GM23338 (cell line): Measurements from ENCODE around the gene MYO1C. TPM values are rescaled to one million over a fixed set of nuclear protein-coding genes. Genes with fewer than 3 reads are reported as not detected.

ENCODE experiments used
- ATAC-seq: fragments of 200-7000 bp; cut with Tn5 transposase; 3 replicates; pipeline ENCODE4 v1.9.1; 2020
- DNase-seq: peaks from one replicate; pipeline ENCODE4 v3.0.0-alpha.2; 2015; ENCODE audit warnings: low spot score
- H2AFZ ChIP-seq: fragments of 200-600 bp; sonication (generic); 2 replicates; pipeline ENCODE4 v1.8.0; 2016; ENCODE audit warnings: antibody characterized with exemption, mild to moderate bottlenecking, moderate library complexity
- H3F3A ChIP-seq: fragments of 200-600 bp; sonication (generic); replicated peaks from 2 replicates; pipeline ENCODE4 v1.8.0; 2017; ENCODE audit warnings: antibody characterized with exemption, mixed run types, low read depth
- H3K27ac ChIP-seq: fragments of 200-600 bp; sonication (generic); 2 replicates; pipeline ENCODE4 v1.6.1; 2016; ENCODE audit warnings: low read depth
- H3K27me3 ChIP-seq: fragments of 200-600 bp; sonication (generic); 2 replicates; pipeline ENCODE4 v1.8.0; 2016; ENCODE audit warnings: mild to moderate bottlenecking, mixed run types, moderate library complexity; ENCODE audit not compliant: insufficient read depth
- H3K36me3 ChIP-seq: fragments of 200-600 bp; sonication (generic); 2 replicates; pipeline ENCODE4 v1.8.0; 2016; ENCODE audit warnings: mild to moderate bottlenecking; ENCODE audit not compliant: insufficient read depth
- H3K4me1 ChIP-seq: fragments of 200-600 bp; sonication (generic); 2 replicates; pipeline ENCODE4 v1.8.0; 2016; ENCODE audit warnings: mild to moderate bottlenecking, moderate library complexity; ENCODE audit not compliant: insufficient read depth
- H3K4me2 ChIP-seq: fragments of 200-600 bp; sonication (generic); 2 replicates; pipeline ENCODE4 v1.7.1; 2017; ENCODE audit warnings: mixed run types
- H3K4me3 ChIP-seq: fragments of 200-600 bp; sonication (generic); 2 replicates; pipeline ENCODE4 v1.6.1; 2016; ENCODE audit warnings: mixed run types
- H3K79me2 ChIP-seq: fragments of 200-600 bp; sonication (generic); replicated peaks from 2 replicates; pipeline ENCODE4 v1.8.0; 2017; ENCODE audit warnings: mild to moderate bottlenecking; ENCODE audit not compliant: insufficient read depth
- H3K9me2 ChIP-seq: fragments of 200-600 bp; sonication (generic); 2 replicates; pipeline ENCODE4 v1.8.0; 2017; ENCODE audit not compliant: insufficient read depth
- H4K20me1 ChIP-seq: fragments of 200-600 bp; sonication (generic); replicated peaks from 2 replicates; pipeline ENCODE4 v1.8.0; 2017; ENCODE audit warnings: mild to moderate bottlenecking; ENCODE audit not compliant: insufficient read depth
- H3K27ac Mint-ChIP-seq: 2 replicates; pipeline ENCODE4 v1.8.0; 2020; ENCODE audit warnings: inconsistent platforms, mild to moderate bottlenecking, moderate library complexity, mixed read lengths
- H3K27me3 Mint-ChIP-seq: 3 replicates; pipeline ENCODE4 v1.8.0; 2022; ENCODE audit warnings: low read depth, mild to moderate bottlenecking, moderate library complexity, mixed read lengths, inconsistent platforms; ENCODE audit not compliant: insufficient read depth, poor library complexity
- H3K36me3 Mint-ChIP-seq: 3 replicates; pipeline ENCODE4 v1.8.0; 2021; ENCODE audit warnings: low read depth, mild to moderate bottlenecking, inconsistent platforms, moderate library complexity, mixed read lengths
- H3K4me1 Mint-ChIP-seq: 3 replicates; pipeline ENCODE4 v1.8.0; 2020; ENCODE audit warnings: mild to moderate bottlenecking, inconsistent platforms, mixed read lengths
- H3K4me3 Mint-ChIP-seq: 3 replicates; pipeline ENCODE4 v1.8.0; 2021; ENCODE audit warnings: moderate library complexity, mild to moderate bottlenecking, inconsistent platforms, mixed read lengths
- H3K9me3 Mint-ChIP-seq: 3 replicates; pipeline ENCODE4 v1.8.0; 2020; ENCODE audit warnings: moderate library complexity, mild to moderate bottlenecking, inconsistent platforms, mixed read lengths
- CREB1 ChIP-seq: fragments of 250-450 bp; sonication (Bioruptor Pico); IDR thresholded peaks from 2 replicates; pipeline ENCODE4 v1.5.0; 2020; ENCODE audit warnings: low read depth, mild to moderate bottlenecking, moderate library complexity
- ETS1 ChIP-seq: IDR thresholded peaks from 2 replicates; pipeline ENCODE4 v1.6.1; 2016; ENCODE audit warnings: antibody characterized with exemption
- EZH2 ChIP-seq: fragments of 200-600 bp; sonication (generic); IDR thresholded peaks from one replicate; pipeline ENCODE4 v1.8.0; 2017; ENCODE audit warnings: antibody characterized with exemption, mild to moderate bottlenecking, low read depth; ENCODE audit not compliant: unreplicated experiment
- EZH2phosphoT487 ChIP-seq: fragments of 200-600 bp; sonication (generic); IDR thresholded peaks from one replicate; pipeline ENCODE4 v1.8.1; 2018; ENCODE audit warnings: antibody characterized with exemption; ENCODE audit not compliant: unreplicated experiment
- JUNB ChIP-seq: IDR thresholded peaks from one replicate; pipeline ENCODE4 v1.6.1; 2016; ENCODE audit warnings: antibody characterized with exemption; ENCODE audit not compliant: unreplicated experiment
- NANOG ChIP-seq: IDR thresholded peaks from 2 replicates; pipeline ENCODE4 v1.6.1; 2016; ENCODE audit warnings: antibody characterized with exemption, borderline replicate concordance
- POLR2AphosphoS5 ChIP-seq: IDR thresholded peaks from 2 replicates; pipeline ENCODE4 v1.6.1; 2016; ENCODE audit warnings: antibody characterized with exemption, low read depth
- REST ChIP-seq: IDR thresholded peaks from one replicate; pipeline ENCODE4 v1.6.1; 2018; ENCODE audit warnings: antibody characterized with exemption; ENCODE audit not compliant: unreplicated experiment
- STAT1 ChIP-seq: IDR thresholded peaks from one replicate; pipeline ENCODE4 v1.6.1; 2016; ENCODE audit warnings: antibody characterized with exemption; ENCODE audit not compliant: unreplicated experiment
- ZNF114 ChIP-seq: fragments of 250-450 bp; sonication (Bioruptor Pico); IDR thresholded peaks from 2 replicates; pipeline ENCODE4 v1.5.0; 2020; ENCODE audit warnings: mild to moderate bottlenecking, moderate library complexity
- polyA plus RNA-seq: library from polyadenylated mRNA; unstranded; fragments of >200 nt; fragmentation: Nextera tagmentation; extraction: Ambion mirVana; gene quantifications from 2 replicates; pipeline ENCODE4 v1.2.1, GENCODE V29; 2016
- total RNA-seq: library from RNA; depleted of rRNA; stranded (reverse); fragments of >200 nt; shearing (Covaris generic); gene quantifications from 2 replicates; pipeline ENCODE4 v1.2.3, GENCODE V29; 2014

Gene MYO1C
- total and polyA plus RNA-seq, 2 experiments from 2014 or later: 13.9 to 35.2 TPM

- no peak for TF ChIP-seq EZH2
- TF ChIP-seq POLR2AphosphoS5: no peak
Measured at GRCh38 chr17:1435326-1435725, 57.2 kb downstream of the MYO1C start (continued).

- H3K4me1 ChIP-seq: no peaks in the 10 kb centered on the region
- H3K9me2 ChIP-seq: no peaks in the 10 kb centered on the region
- peaks cover 99% of the 10 kb centered on the region for H3K79me2 ChIP-seq
- no peak overlapping the region for H2AFZ ChIP-seq
- H3K27me3 ChIP-seq: no peaks in the 10 kb centered on the region
- DNase-seq (no peak), ATAC-seq (no peak)
- H4K20me1 ChIP-seq: peaks cover 59% of the 10 kb centered on the region
- peaks cover 54% of the 10 kb centered on the region for H3K36me3 Mint-ChIP-seq
- no peak overlapping the region for H3K4me2 ChIP-seq
- peaks cover 27% of the 10 kb centered on the region for H3K36me3 ChIP-seq
- no peaks in the 10 kb centered on the region for H3K9me3 Mint-ChIP-seq
- H3K4me3 ChIP-seq: no peak overlapping the region
- no peak overlapping the region for H3K4me3 Mint-ChIP-seq
- H3F3A ChIP-seq: peaks cover 16% of the 10 kb centered on the region; the same call in 1 of the 2 replicates
- TF ChIP-seq ETS1 (no peak), POLR2AphosphoS5 (no peak), REST (no peak)
- peaks cover 4% of the 10 kb centered on the region for H3K4me1 Mint-ChIP-seq
- H3K27ac Mint-ChIP-seq: no peak overlapping the region
- H3K27ac ChIP-seq: 0 out of 2 replicates have a peak overlapping the region, but pooled peaks have one; percentile 50
- H3K27me3 Mint-ChIP-seq: peaks cover 6% of the 10 kb centered on the region
Measured at GRCh38 chr17:1434150-1434549, 58.3 kb downstream of the MYO1C start.

GRCh38 chr17:1431631-1432104 is 60.8 kb downstream of the MYO1C start:
- ATAC-seq (no peak), DNase-seq (no peak)
- no peak for TF ChIP-seq ZNF114 (CRISPR knock-in tag)
- no peak for TF ChIP-seq NANOG
- no peak for TF ChIP-seq POLR2AphosphoS5
- TF ChIP-seq STAT1: no peak
- no peak for TF ChIP-seq ETS1
- no peak for TF ChIP-seq EZH2phosphoT487
- TF ChIP-seq CREB1 (CRISPR knock-in tag): no peak
- TF ChIP-seq JUNB: no peak
- no peak for TF ChIP-seq REST
- Mint-ChIP-seq H3K36me3 (peaks cover 56% of the 10 kb centered on the region), H3K4me3 (no peak overlapping the region), H3K9me3 (no peaks in the 10 kb centered on the region), H3K4me1 (peaks cover 4% of the 10 kb centered on the region), H3K27me3 (peaks cover 7% of the 10 kb centered on the region), H3K27ac (no peak overlapping the region)
- Histone ChIP-seq H3F3A (peaks cover 8% of the 10 kb centered on the region; the same call in 1 of the 2 replicates), H3K79me2 (peaks cover 98% of the 10 kb centered on the region), H3K36me3 (peaks cover 27% of the 10 kb centered on the region), H3K4me3 (no peak overlapping the region), H2AFZ (no peak overlapping the region), H3K27ac (0 out of 2 replicates have a peak overlapping the region, but pooled peaks have one; percentile 32), H3K4me2 (no peak overlapping the region), H3K9me2 (no peaks in the 10 kb centered on the region), H3K4me1 (no peaks in the 10 kb centered on the region), H4K20me1 (peaks cover 53% of the 10 kb centered on the region), H3K27me3 (no peaks in the 10 kb centered on the region)
